ENCODE data around the gene AHRR. TPM values are rescaled to one million over a fixed set of nuclear protein-coding genes. Genes with fewer than 3 reads are reported as not detected.
A peak's percentile ranks its signal among the peaks of the same experiment; 100 is the strongest.

Gene AHRR
- total and polyA plus RNA-seq, 10 of the 15 experiments (the other 5 are each of a cell fraction or from before 2014, with no cell fraction given) = 0.90 to 35.2 (median 19.2) TPM

DNA sequence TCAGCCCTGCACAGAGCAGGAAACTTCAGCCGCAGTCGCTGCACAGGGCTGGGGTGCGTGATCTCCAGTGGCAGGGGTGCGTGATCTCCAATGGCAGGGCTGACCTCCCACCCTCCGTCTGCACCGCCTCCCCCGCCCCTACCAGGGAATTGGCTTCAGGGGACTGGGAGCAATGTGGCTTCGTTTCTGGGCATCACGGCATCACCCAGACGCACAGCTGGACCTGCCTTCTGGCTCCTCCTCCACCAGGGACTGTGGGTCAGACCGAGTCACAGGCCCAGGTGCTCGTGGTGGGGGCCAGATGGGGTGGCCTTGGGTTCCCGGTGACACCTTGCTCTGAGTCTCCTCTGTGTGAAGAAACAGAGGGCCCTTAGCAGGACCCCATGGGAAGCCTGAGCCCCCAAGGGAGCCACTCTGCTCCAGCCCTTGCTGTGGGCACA, 51.1 kb downstream of the AHRR start:
- Histone ChIP-seq H3K9me3 (replicated peaks; ENCODE audit: control insufficient read depth, insufficient read depth, low read length) (no peaks in the 10 kb centered on the region), H3K4me2 (ENCODE audit: control insufficient read depth, insufficient read depth) (peak overlapping the region; percentile 93), H3K79me2 (ENCODE audit: control insufficient read depth, insufficient read depth, low read length) (peaks cover 57% of the 10 kb centered on the region), H2AFZ (ENCODE audit: control insufficient read depth, low read depth, low read length) (no peak overlapping the region), H3K27ac (ENCODE audit: control insufficient read depth, insufficient read depth) (peak overlapping the region; percentile 98), H4K20me1 (ENCODE audit: control insufficient read depth, insufficient read depth) (no peaks in the 10 kb centered on the region), H3K27me3 (replicated peaks in 1 of 2; ENCODE audit: control insufficient read depth in 2 of 2, insufficient read depth in 2 of 2, low read length in 1 of 2) (no peaks in the 10 kb centered on the region), H3K9ac (ENCODE audit: control insufficient read depth, insufficient read depth, low read length) (peak overlapping the region; percentile 94; the same call in 1 of the 2 replicates), H3K4me1 (ENCODE audit: control insufficient read depth, insufficient read depth, low read length) (peaks cover 80% of the 10 kb centered on the region), H3K4me3 (no peak overlapping the region), H3K36me3 (ENCODE audit: control insufficient read depth in 2 of 2, insufficient read depth in 2 of 2, low read length in 1 of 2) (peaks cover 18 to 53% of the 10 kb centered on the region in 2 experiments)
- no peak for ATAC-seq
- intact Hi-C loops (cut with micrococcal nuclease; ENCODE audit: unreplicated experiment) = loop anchor here (2.0 kb wide), 1 partner anchor 50 kb away; no protein-coding TSS in a partner anchor
- no peak for DNase-seq (ENCODE audit: low read depth, low spot score)
- RAD21 ChIA-PET (ENCODE audit: unreplicated experiment) = interaction anchor here (1.2 to 2.5 kb wide), 4 partner anchors 20 to 56 kb away, joined by 3 to 13 read pairs (median 7); no protein-coding TSS in a partner anchor
- POLR2A ChIA-PET = interaction anchor here (1.0 to 1.4 kb wide), 4 partner anchors 27 to 56 kb away, joined by 3 read pairs; no protein-coding TSS in a partner anchor
- in situ Hi-C loops (cut with MboI) = no loop called here
- BruUV-seq (replicated peaks) = no TSS peak
- WGBS (ENCODE audit: insufficient coverage, insufficient replicate concordance, low lambda C conversion rate, missing lambda C conversion rate) = 74% methylated on average over 10 of the region's 13 CpGs
- FAIRE-seq = no peak
- TF ChIP-seq TCF3 (IDR thresholded peaks at IDR 0.05; ENCODE audit: borderline replicate concordance, insufficient read depth, low read depth, low read length) (0 out of 2 replicates have a peak, but pooled peaks have one; percentile 19), CEBPB (IDR thresholded peaks at IDR 0.05; ENCODE audit: borderline replicate concordance in 1 of 2, low read depth in 2 of 2, low read length in 2 of 2) (no peak)
- TF ChIP-seq, protein P1, sequence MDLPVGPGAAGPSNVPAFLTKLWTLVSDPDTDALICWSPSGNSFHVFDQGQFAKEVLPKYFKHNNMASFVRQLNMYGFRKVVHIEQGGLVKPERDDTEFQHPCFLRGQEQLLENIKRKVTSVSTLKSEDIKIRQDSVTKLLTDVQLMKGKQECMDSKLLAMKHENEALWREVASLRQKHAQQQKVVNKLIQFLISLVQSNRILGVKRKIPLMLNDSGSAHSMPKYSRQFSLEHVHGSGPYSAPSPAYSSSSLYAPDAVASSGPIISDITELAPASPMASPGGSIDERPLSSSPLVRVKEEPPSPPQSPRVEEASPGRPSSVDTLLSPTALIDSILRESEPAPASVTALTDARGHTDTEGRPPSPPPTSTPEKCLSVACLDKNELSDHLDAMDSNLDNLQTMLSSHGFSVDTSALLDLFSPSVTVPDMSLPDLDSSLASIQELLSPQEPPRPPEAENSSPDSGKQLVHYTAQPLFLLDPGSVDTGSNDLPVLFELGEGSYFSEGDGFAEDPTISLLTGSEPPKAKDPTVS (IDR thresholded peaks at IDR 0.05; ENCODE audit: low read depth, low read length) = no peak
- TF ChIP-seq, protein P2, sequence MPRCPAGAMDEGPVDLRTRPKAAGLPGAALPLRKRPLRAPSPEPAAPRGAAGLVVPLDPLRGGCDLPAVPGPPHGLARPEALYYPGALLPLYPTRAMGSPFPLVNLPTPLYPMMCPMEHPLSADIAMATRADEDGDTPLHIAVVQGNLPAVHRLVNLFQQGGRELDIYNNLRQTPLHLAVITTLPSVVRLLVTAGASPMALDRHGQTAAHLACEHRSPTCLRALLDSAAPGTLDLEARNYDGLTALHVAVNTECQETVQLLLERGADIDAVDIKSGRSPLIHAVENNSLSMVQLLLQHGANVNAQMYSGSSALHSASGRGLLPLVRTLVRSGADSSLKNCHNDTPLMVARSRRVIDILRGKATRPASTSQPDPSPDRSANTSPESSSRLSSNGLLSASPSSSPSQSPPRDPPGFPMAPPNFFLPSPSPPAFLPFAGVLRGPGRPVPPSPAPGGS (IDR thresholded peaks at IDR 0.05; ENCODE audit: borderline replicate concordance, insufficient read depth, low read depth, low read length, poor library complexity, severe bottlenecking) = peak; percentile 8
- CTCF ChIA-PET = interaction anchor here (1.4 to 1.6 kb wide), 3 partner anchors 52 to 54 kb away, joined by 4 to 7 read pairs (median 5); no protein-coding TSS in a partner anchor
- SMC1A ChIA-PET (ENCODE audit: uncharacterized antibody, unreplicated experiment) = interaction anchor here (1.3 to 1.4 kb wide), 2 partner anchors 10 to 23 kb away, joined by 3 to 4 read pairs; no protein-coding TSS in a partner anchor

Measured in GM12878 (cell line).